Muscle of back (tissue), 11 donors: ENCODE results near the gene EDAR. TPM values are rescaled to one million over a fixed set of nuclear protein-coding genes. Genes with fewer than 3 reads are reported as not detected.

Experiments used
- DNase-seq, 3 donors: peaks; one replicate each; pipeline versions ENCODE4 v3.0.0 to v3.0.0-alpha.2; 2013
- polyA plus RNA-seq, 10 donors: library from polyadenylated mRNA; unstranded; fragments of 120-200 nt; gene quantifications; one replicate each; pipeline ENCODE4 v1.2.1, GENCODE V29; 2013; ENCODE audit not compliant: insufficient read length in 10 of 10

EDAR gene
- polyA plus RNA-seq, 10 donors, result 0.07 to 2.7 (median 0.11) TPM; not detected in 1

- no peak for DNase-seq
Measured at GRCh38 chr2:108924580-108925251, 64.3 kb downstream of the EDAR start.

- DNase-seq, result no peak
Measured at GRCh38 chr2:108923736-108924579, 65.1 kb downstream of the EDAR start.

GRCh38 chr2:108923019-108923700, 65.9 kb downstream of the EDAR start:
- DNase-seq, result no peak

GRCh38 chr2:108922141-108922915, 66.7 kb downstream of the EDAR start:
- DNase-seq, result no peak

GRCh38 chr2:108921096-108922030, 67.7 kb downstream of the EDAR start:
- DNase-seq, result no peak

GRCh38 chr2:108920686-108921085, 68.3 kb downstream of the EDAR start:
- no peak for DNase-seq

- DNase-seq, result no peak
Measured at GRCh38 chr2:108919571-108920373, 69.2 kb downstream of the EDAR start.

GRCh38 chr2:108918941-108919341, 70.1 kb downstream of the EDAR start:
- no peak for DNase-seq

- no peak for DNase-seq
Measured at GRCh38 chr2:108918156-108918874, 70.7 kb downstream of the EDAR start.

GRCh38 chr2:108917526-108917925, 71.5 kb downstream of the EDAR start:
- DNase-seq, result no peak

GRCh38 chr2:108916796-108917421, 72.1 kb downstream of the EDAR start:
- no peak for DNase-seq

GRCh38 chr2:108916122-108916795, 72.8 kb downstream of the EDAR start:
- DNase-seq, result no peak

- no peak for DNase-seq
Measured at GRCh38 chr2:108912629-108912902, 76.5 kb downstream of the EDAR start.

GRCh38 chr2:108911807-108912628, 77.0 kb downstream of the EDAR start:
- DNase-seq, result no peak

- DNase-seq, result no peak
Measured at GRCh38 chr2:108911401-108911800, 77.6 kb downstream of the EDAR start.

- DNase-seq, result no peak
Measured at GRCh38 chr2:108910541-108911396, 78.3 kb downstream of the EDAR start.
